NOMO-1 treated with DMSO at 0.1 percent for 48 hours (cell line): Measurements from ENCODE around the gene TLK2.

Experiments used
- DNase-seq: peaks from one replicate; lab custom pipeline; 2025; ENCODE audit not compliant: unreplicated experiment; lab: John Stamatoyannopoulos, UW

The TLK2 gene

GRCh38 chr17:62653002-62653825 lies 174.6 kb downstream of the TLK2 start:
- DNase-seq: peak; percentile 86

- peak; percentile 37 for DNase-seq
Observed at GRCh38 chr17:62653826-62654761, 175.5 kb downstream of the TLK2 start.

GRCh38 chr17:62655656-62656055 lies 177.0 kb downstream of the TLK2 start:
- DNase-seq: no peak

- no peak for DNase-seq
Observed at GRCh38 chr17:62656446-62656845, 177.8 kb downstream of the TLK2 start.

GRCh38 chr17:62657145-62657665 lies 178.6 kb downstream of the TLK2 start:
- no peak for DNase-seq

GRCh38 chr17:62657690-62658089 lies 179.1 kb downstream of the TLK2 start:
- no peak for DNase-seq

GRCh38 chr17:62658136-62658920 lies 179.7 kb downstream of the TLK2 start:
- DNase-seq: no peak

- no peak for DNase-seq
Observed at GRCh38 chr17:62660629-62661118, 182.0 kb downstream of the TLK2 start.

- DNase-seq: no peak
Observed at GRCh38 chr17:62661337-62661736, 182.7 kb downstream of the TLK2 start.

- no peak for DNase-seq
Observed at GRCh38 chr17:62662855-62663254, 184.2 kb downstream of the TLK2 start.
